ENCODE data around the gene CCDC33. TPM values are rescaled to one million over a fixed set of nuclear protein-coding genes. Genes with fewer than 3 reads are reported as not detected.

CCDC33 gene
- total RNA-seq, 1 experiment from 2014 or later = 2.7 TPM

DNA sequence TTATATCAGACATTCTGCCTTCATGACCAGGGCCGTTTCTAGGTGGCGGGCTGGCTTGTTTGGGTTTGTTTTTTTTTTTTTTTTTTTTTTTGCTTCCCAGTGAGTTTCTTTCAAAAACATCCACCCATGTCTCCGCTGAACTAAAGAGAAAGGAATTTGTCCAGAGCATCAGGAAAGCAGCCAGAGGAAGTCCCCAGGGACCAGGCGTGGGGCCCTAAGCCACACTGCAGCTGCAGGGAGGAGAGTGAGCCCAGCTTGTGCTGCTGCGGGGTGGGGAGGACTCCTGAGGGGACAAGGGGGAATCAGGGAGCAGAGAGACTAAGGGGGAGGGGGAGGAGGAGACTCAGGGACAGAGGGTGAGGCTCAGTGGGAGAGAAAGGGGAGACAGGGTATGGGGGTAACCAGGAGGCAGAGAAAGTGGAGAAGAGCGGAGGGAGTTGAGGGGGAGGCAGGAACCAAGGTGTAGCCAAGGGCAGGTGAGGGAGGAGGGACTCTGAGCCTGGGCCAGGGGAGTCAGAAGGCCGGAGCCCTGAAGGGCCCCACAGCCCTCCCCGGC, 81.8 kb downstream of the CCDC33 start:
- CTCF ChIA-PET = interaction anchor here (0.6 to 1.4 kb wide), 3 partner anchors 8 to 584 kb away, joined by 3 to 6 read pairs (median 3); no protein-coding TSS in a partner anchor

DNA sequence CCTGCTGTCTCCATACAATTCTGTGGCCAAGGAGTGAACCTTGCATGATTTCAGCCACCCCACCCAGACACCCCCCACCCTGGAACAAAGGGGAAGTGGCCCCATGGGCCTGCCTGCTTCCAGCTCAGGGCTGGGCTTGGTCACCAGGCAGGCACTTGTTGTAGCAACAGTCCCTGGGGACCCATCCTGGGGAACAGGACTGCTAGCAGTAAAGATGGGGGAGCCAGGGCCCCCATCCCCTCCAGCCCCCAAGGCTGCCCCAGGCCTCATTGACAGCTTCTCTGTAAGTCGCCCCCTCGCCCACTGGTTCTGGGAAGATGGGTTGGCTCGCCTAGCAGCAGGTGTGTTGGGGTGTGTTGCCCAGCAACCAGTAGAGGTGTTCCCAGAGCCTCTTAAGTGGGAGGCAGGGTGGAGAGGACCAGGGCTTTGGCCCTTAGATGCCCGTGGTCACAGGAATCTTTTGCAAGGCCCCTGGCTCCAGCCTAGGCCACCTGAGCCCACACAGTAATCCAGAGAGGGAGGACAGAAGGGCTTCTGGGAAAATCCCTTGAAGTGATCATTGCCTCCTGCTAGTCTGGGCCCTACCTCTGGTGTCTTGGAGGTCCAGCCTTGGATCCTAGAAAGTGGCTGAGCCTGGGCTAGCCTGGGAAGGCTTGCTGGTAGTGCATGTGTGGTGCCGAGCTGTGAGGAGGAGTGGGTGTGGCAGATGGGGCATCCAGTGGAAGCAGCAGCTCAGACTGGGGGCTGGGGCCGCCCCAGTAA, 82.4 kb downstream of the CCDC33 start:
- no peaks in the 10 kb centered on the region for H3K9me3 Mint-ChIP-seq (ENCODE audit: low read depth, unreplicated experiment)
- intact Hi-C loops (cut with micrococcal nuclease; ENCODE audit: unreplicated experiment) = no loop called here
- peaks cover 9% of the 10 kb centered on the region for H3K4me1 Mint-ChIP-seq (ENCODE audit: low read depth, unreplicated experiment)
- DNase-seq = no peak
- no peaks in the 10 kb centered on the region for H3K36me3 Mint-ChIP-seq (ENCODE audit: insufficient read depth, unreplicated experiment)
- no peak overlapping the region for H3K4me3 Mint-ChIP-seq (ENCODE audit: low read depth, unreplicated experiment)
- no TSS peak for BruUV-seq (replicated peaks)
- CTCF ChIA-PET = interaction anchor here (1.4 kb wide), 1 partner anchor 8 kb away, joined by 3 read pairs; no protein-coding TSS in a partner anchor
- peaks cover 36% of the 10 kb centered on the region for H3K27me3 Mint-ChIP-seq (ENCODE audit: unreplicated experiment)
- H3K27ac Mint-ChIP-seq (ENCODE audit: unreplicated experiment) = no peak overlapping the region
- TF ChIP-seq, protein P1, sequence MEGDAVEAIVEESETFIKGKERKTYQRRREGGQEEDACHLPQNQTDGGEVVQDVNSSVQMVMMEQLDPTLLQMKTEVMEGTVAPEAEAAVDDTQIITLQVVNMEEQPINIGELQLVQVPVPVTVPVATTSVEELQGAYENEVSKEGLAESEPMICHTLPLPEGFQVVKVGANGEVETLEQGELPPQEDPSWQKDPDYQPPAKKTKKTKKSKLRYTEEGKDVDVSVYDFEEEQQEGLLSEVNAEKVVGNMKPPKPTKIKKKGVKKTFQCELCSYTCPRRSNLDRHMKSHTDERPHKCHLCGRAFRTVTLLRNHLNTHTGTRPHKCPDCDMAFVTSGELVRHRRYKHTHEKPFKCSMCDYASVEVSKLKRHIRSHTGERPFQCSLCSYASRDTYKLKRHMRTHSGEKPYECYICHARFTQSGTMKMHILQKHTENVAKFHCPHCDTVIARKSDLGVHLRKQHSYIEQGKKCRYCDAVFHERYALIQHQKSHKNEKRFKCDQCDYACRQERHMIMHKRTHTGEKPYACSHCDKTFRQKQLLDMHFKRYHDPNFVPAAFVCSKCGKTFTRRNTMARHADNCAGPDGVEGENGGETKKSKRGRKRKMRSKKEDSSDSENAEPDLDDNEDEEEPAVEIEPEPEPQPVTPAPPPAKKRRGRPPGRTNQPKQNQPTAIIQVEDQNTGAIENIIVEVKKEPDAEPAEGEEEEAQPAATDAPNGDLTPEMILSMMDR (IDR thresholded peaks at IDR 0.05; ENCODE audit: unreplicated experiment) = no peak

More for the DNA sequence above, 81.8 kb downstream of the CCDC33 start:
- BruUV-seq (replicated peaks) = no TSS peak
- Mint-ChIP-seq H3K4me3 (ENCODE audit: low read depth, unreplicated experiment) (no peak overlapping the region), H3K27me3 (ENCODE audit: unreplicated experiment) (peaks cover 43% of the 10 kb centered on the region), H3K9me3 (ENCODE audit: low read depth, unreplicated experiment) (no peaks in the 10 kb centered on the region), H3K4me1 (ENCODE audit: low read depth, unreplicated experiment) (peaks cover 9% of the 10 kb centered on the region), H3K36me3 (ENCODE audit: insufficient read depth, unreplicated experiment) (no peaks in the 10 kb centered on the region), H3K27ac (ENCODE audit: unreplicated experiment) (no peak overlapping the region)
- TF ChIP-seq, protein P1 (IDR thresholded peaks at IDR 0.05; ENCODE audit: unreplicated experiment) = no peak
- no peak for DNase-seq
- intact Hi-C loops (cut with micrococcal nuclease; ENCODE audit: unreplicated experiment) = no loop called here

DNA sequence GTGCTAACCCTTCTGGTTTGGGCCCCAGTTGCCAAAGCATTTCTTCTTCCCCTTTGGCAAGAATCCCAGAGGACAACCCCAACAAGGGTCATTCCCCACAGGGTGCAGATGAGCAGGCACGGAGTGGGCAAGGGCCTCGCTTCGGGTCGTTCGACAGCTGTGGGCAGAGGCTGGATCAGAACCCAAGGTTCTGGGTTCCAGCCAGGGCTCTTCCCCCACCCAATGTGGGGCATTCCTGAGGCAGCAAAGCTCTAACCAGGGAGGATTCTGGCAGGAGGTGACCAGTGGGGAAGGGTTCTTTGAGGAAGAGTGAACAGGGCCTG, 83.0 kb downstream of the CCDC33 start:
- no peak for DNase-seq
- H3K9me3 Mint-ChIP-seq (ENCODE audit: low read depth, unreplicated experiment) = no peaks in the 10 kb centered on the region
- H3K36me3 Mint-ChIP-seq (ENCODE audit: insufficient read depth, unreplicated experiment) = no peaks in the 10 kb centered on the region
- no peak overlapping the region for H3K27ac Mint-ChIP-seq (ENCODE audit: unreplicated experiment)
- intact Hi-C loops (cut with micrococcal nuclease; ENCODE audit: unreplicated experiment) = no loop called here
- TF ChIP-seq, protein P1 (IDR thresholded peaks at IDR 0.05; ENCODE audit: unreplicated experiment) = no peak
- H3K27me3 Mint-ChIP-seq (ENCODE audit: unreplicated experiment) = peaks cover 34% of the 10 kb centered on the region
- no TSS peak for BruUV-seq (replicated peaks)
- CTCF ChIA-PET = interaction anchor here (1.4 kb wide), 1 partner anchor 9 kb away, joined by 3 read pairs; no protein-coding TSS in a partner anchor
- H3K4me1 Mint-ChIP-seq (ENCODE audit: low read depth, unreplicated experiment) = peaks cover 9% of the 10 kb centered on the region
- no peak overlapping the region for H3K4me3 Mint-ChIP-seq (ENCODE audit: low read depth, unreplicated experiment)

DNA sequence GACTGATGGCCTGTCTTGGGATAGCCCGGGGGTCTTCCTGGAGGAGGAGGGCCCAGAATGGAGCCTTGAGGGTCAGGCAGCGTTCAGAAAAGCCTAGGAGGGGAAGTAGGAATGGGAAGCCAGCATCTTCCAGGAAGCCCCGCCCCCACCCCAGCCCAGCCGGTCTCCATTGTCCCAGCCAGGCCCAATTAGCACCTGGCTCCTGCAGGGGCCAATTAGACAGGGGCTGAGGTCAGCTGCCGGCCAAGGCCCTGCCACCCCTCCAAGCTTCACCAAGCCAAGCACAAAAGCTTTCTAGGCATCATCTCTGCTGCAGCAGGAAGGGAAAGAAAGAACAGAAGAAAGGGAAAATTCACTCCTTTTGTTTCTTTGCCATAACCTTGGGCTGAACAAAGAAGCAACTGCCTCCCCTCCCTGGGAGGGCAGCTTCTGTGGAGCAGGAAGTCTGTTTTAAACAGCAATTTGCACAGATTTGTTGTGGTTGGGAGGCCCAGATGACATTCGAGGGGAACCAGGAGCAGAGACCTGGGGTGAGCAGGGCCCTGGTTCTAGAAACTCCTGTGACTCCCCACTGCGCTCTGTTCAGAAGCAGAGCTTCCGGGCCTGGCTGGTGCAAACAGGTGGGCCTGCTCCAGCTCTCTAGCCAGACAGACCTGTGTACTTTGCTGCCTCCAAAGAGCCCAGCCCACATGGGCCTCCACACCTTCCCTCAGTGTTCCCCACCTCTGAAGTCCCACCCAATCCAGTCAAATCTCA, 83.6 kb downstream of the CCDC33 start:
- no peaks in the 10 kb centered on the region for H3K36me3 Mint-ChIP-seq (ENCODE audit: insufficient read depth, unreplicated experiment)
- CTCF ChIA-PET = interaction anchor here (0.6 to 1.9 kb wide), 3 partner anchors 8 to 202 kb away, joined by 3 to 8 read pairs (median 5); no protein-coding TSS in a partner anchor
- H3K4me1 Mint-ChIP-seq (ENCODE audit: low read depth, unreplicated experiment) = peaks cover 9% of the 10 kb centered on the region
- no peak overlapping the region for H3K4me3 Mint-ChIP-seq (ENCODE audit: low read depth, unreplicated experiment)
- no TSS peak for BruUV-seq (replicated peaks)
- peaks cover 35% of the 10 kb centered on the region for H3K27me3 Mint-ChIP-seq (ENCODE audit: unreplicated experiment)
- H3K27ac Mint-ChIP-seq (ENCODE audit: unreplicated experiment) = no peak overlapping the region
- intact Hi-C loops (cut with micrococcal nuclease; ENCODE audit: unreplicated experiment) = no loop called here
- TF ChIP-seq, protein P1 (IDR thresholded peaks at IDR 0.05; ENCODE audit: unreplicated experiment) = no peak
- H3K9me3 Mint-ChIP-seq (ENCODE audit: low read depth, unreplicated experiment) = no peaks in the 10 kb centered on the region
- no peak for DNase-seq

Data from Calu3 (cell line).